Measurements from ENCODE around the gene EIF2B2. TPM values are rescaled to one million over a fixed set of nuclear protein-coding genes. Genes with fewer than 3 reads are reported as not detected.
"Not testable (repeated sequence)": the region's sequence is repeated elsewhere in the genome, so short reads cannot be mapped to it uniquely, and the experiment has no call there.

EIF2B2 gene
- total RNA-seq, 2 experiments from 2014 or later: 21.0 to 24.2 TPM

DNA sequence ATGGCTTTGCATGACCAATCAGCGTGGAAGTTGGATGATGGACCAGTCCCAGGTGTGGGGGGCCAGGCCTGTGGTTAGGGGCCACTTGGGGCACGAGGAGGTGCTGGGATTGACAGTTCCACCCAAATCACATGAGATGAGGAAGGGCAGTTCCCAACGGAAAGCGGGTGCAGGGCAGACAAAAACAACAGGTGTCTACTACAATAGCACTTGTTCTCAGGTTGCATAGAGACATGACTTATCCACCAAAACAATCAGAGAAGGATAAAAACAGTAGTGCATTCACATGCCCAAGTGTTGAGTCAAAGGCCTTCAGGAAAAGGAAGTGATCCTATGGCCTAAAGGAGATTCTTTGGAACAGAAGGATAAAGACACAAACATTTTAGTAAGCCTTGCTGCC, 14.6 kb upstream of the EIF2B2 start:
- Mint-ChIP-seq H3K27ac (no peak overlapping the region), H3K36me3 (ENCODE audit: low read depth) (no peaks in the 10 kb centered on the region), H3K4me1 (ENCODE audit: low read depth) (no peaks in the 10 kb centered on the region), H3K9me3 (no peaks in the 10 kb centered on the region), H3K27me3 (no peaks in the 10 kb centered on the region), H3K4me3 (no peak overlapping the region)
- no peaks in the 10 kb centered on the region for H3K9me3 ChIP-seq (ENCODE audit: control insufficient read depth in 1 of 2, insufficient read depth in 1 of 2, low read length in 2 of 2)
- CTCF ChIA-PET: no interaction called here
- no peak overlapping the region for H3K4me3 ChIP-seq (ENCODE audit: low read length)
- POLR2A ChIA-PET: interaction anchor here (1.2 kb wide), 1 partner anchor 14 kb away, joined by 3 read pairs; the partner anchor contains the start of gene EIF2B2
- TF ChIP-seq, protein P1, sequence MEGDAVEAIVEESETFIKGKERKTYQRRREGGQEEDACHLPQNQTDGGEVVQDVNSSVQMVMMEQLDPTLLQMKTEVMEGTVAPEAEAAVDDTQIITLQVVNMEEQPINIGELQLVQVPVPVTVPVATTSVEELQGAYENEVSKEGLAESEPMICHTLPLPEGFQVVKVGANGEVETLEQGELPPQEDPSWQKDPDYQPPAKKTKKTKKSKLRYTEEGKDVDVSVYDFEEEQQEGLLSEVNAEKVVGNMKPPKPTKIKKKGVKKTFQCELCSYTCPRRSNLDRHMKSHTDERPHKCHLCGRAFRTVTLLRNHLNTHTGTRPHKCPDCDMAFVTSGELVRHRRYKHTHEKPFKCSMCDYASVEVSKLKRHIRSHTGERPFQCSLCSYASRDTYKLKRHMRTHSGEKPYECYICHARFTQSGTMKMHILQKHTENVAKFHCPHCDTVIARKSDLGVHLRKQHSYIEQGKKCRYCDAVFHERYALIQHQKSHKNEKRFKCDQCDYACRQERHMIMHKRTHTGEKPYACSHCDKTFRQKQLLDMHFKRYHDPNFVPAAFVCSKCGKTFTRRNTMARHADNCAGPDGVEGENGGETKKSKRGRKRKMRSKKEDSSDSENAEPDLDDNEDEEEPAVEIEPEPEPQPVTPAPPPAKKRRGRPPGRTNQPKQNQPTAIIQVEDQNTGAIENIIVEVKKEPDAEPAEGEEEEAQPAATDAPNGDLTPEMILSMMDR (IDR thresholded peaks at IDR 0.05): no peak
- intact Hi-C loops (cut with DNase I, micrococcal nuclease): loop anchor here in 1 of 2 experiments (5.0 kb wide), 1 partner anchor 1326 kb away; no protein-coding TSS in a partner anchor
- H3K36me3 ChIP-seq (ENCODE audit: insufficient read depth, low read length): no peaks in the 10 kb centered on the region
- H3K27me3 ChIP-seq (ENCODE audit: control insufficient read depth in 1 of 2, insufficient read depth in 2 of 2, low read length in 2 of 2): no peaks in the 10 kb centered on the region
- DNase-seq (no peak), ATAC-seq (ENCODE audit: poor library complexity) (no peak)
- H3K4me1 ChIP-seq (ENCODE audit: insufficient read depth, low read length): no peaks in the 10 kb centered on the region
- no peak overlapping the region for H3K27ac ChIP-seq (ENCODE audit: low read depth in 1 of 2, low read length in 2 of 2)

DNA sequence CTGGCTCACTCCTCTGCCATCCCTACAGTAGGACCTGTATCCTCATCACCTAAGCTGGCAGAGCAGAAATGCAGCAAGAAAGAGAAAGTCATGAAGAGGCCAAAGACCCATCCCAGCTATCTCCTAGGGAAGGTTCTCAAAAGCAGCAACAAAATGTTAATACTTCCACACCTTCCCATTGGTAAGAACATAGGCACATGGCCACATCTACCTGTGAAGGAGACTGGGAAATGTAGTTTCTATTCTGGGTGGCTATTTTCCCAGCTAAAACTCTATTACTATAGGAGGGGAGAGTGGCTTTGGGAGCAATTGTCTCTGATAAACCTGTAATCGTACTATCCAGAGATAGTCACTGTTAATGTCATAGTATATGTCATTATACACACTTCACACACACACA, 13.7 kb upstream of the EIF2B2 start:
- CTCF ChIA-PET: no interaction called here

DNA sequence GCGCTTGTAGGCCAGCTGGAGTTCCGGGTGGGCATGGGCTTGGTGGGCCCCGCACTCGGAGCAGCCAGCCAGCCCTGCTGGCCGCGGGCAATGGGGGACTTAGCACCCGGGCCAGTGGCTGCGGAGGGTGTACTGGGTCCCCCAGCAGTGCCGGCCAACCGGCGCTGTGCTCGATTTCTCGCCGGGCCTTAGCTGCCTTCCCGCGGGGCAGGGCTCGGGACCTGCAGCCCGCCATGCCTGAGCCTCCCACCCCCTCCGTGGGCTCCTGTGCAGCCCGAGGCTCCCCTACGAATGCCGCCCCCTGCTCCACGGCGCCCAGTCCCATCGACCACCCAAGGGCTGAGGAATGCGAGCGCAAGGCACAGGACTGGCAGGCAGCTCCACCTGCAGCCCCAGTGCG, 8.5 kb upstream of the EIF2B2 start:
- DNase-seq; H3K27ac Mint-ChIP-seq; CTCF ChIA-PET; H3K36me3 ChIP-seq (ENCODE audit: insufficient read depth, low read length); H3K9me3 ChIP-seq (ENCODE audit: control insufficient read depth in 1 of 2, insufficient read depth in 1 of 2, low read length in 2 of 2); intact Hi-C loops (cut with DNase I, micrococcal nuclease); H3K27ac ChIP-seq (ENCODE audit: low read depth in 1 of 2, low read length in 2 of 2); H3K9me3 Mint-ChIP-seq; H3K27me3 Mint-ChIP-seq; H3K27me3 ChIP-seq (ENCODE audit: control insufficient read depth in 1 of 2, insufficient read depth in 2 of 2, low read length in 2 of 2); ATAC-seq (ENCODE audit: poor library complexity); H3K4me3 Mint-ChIP-seq; POLR2A ChIA-PET; H3K4me3 ChIP-seq (ENCODE audit: low read length); H3K4me1 ChIP-seq (ENCODE audit: insufficient read depth, low read length); H3K36me3 Mint-ChIP-seq (ENCODE audit: low read depth); H3K4me1 Mint-ChIP-seq (ENCODE audit: low read depth): not testable (repeated sequence)

More for the DNA sequence above, 13.7 kb upstream of the EIF2B2 start:
- H3K4me3 ChIP-seq (ENCODE audit: low read length): no peak overlapping the region
- H3K36me3 ChIP-seq (ENCODE audit: insufficient read depth, low read length): no peaks in the 10 kb centered on the region
- no peak overlapping the region for H3K4me3 Mint-ChIP-seq
- no peaks in the 10 kb centered on the region for H3K9me3 ChIP-seq (ENCODE audit: control insufficient read depth in 1 of 2, insufficient read depth in 1 of 2, low read length in 2 of 2)
- no peaks in the 10 kb centered on the region for H3K4me1 Mint-ChIP-seq (ENCODE audit: low read depth)
- no peaks in the 10 kb centered on the region for H3K4me1 ChIP-seq (ENCODE audit: insufficient read depth, low read length)
- DNase-seq: no peak
- H3K9me3 Mint-ChIP-seq: no peaks in the 10 kb centered on the region
- ATAC-seq (ENCODE audit: poor library complexity): no peak
- POLR2A ChIA-PET: interaction anchor here (1.2 kb wide), 1 partner anchor 13 kb away, joined by 3 read pairs; the partner anchor contains the start of gene EIF2B2
- intact Hi-C loops (cut with DNase I, micrococcal nuclease): loop anchor here in 1 of 2 experiments (5.0 kb wide), 1 partner anchor 1327 kb away; no protein-coding TSS in a partner anchor
- H3K27me3 ChIP-seq (ENCODE audit: control insufficient read depth in 1 of 2, insufficient read depth in 2 of 2, low read length in 2 of 2): no peaks in the 10 kb centered on the region
- no peak overlapping the region for H3K27ac ChIP-seq (ENCODE audit: low read depth in 1 of 2, low read length in 2 of 2)
- no peaks in the 10 kb centered on the region for H3K27me3 Mint-ChIP-seq
- TF ChIP-seq, protein P1 (IDR thresholded peaks at IDR 0.05): no peak
- H3K27ac Mint-ChIP-seq: no peak overlapping the region
- no peaks in the 10 kb centered on the region for H3K36me3 Mint-ChIP-seq (ENCODE audit: low read depth)

DNA sequence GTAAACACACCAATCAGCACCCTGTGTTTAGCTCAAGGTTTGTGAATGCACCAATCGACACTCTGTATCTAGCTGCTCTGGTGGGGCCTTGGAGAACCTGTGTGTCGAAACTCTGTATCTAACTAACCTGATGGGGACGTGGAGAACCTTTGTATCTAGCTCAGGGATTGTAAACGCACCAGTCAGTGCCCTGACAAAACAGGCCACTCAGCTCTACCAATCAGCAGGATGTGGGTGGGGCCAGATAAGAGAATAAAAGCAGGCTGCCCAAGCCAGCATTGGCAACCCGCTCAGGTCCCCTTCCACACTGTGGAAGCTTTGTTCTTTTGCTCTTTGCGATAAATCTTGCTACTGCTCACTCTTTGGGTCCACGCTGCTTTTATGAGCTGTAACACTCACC, 6.9 kb upstream of the EIF2B2 start:
- POLR2A ChIA-PET; H3K4me1 ChIP-seq (ENCODE audit: insufficient read depth, low read length); H3K27me3 Mint-ChIP-seq; H3K27me3 ChIP-seq (ENCODE audit: control insufficient read depth in 1 of 2, insufficient read depth in 2 of 2, low read length in 2 of 2); H3K4me3 ChIP-seq (ENCODE audit: low read length); DNase-seq; H3K9me3 ChIP-seq (ENCODE audit: control insufficient read depth in 1 of 2, insufficient read depth in 1 of 2, low read length in 2 of 2); H3K4me1 Mint-ChIP-seq (ENCODE audit: low read depth); H3K9me3 Mint-ChIP-seq; H3K36me3 ChIP-seq (ENCODE audit: insufficient read depth, low read length); H3K36me3 Mint-ChIP-seq (ENCODE audit: low read depth); H3K27ac ChIP-seq (ENCODE audit: low read depth in 1 of 2, low read length in 2 of 2); H3K4me3 Mint-ChIP-seq; ATAC-seq (ENCODE audit: poor library complexity); intact Hi-C loops (cut with DNase I, micrococcal nuclease); CTCF ChIA-PET; H3K27ac Mint-ChIP-seq: not testable (repeated sequence)
